ENCODE results near the gene WDR93. TPM values are rescaled to one million over a fixed set of nuclear protein-coding genes. Genes with fewer than 3 reads are reported as not detected.

Gene WDR93
- total and polyA plus RNA-seq, 2 of the 4 experiments (the other 2 are of a cell fraction), result not detected

DNA sequence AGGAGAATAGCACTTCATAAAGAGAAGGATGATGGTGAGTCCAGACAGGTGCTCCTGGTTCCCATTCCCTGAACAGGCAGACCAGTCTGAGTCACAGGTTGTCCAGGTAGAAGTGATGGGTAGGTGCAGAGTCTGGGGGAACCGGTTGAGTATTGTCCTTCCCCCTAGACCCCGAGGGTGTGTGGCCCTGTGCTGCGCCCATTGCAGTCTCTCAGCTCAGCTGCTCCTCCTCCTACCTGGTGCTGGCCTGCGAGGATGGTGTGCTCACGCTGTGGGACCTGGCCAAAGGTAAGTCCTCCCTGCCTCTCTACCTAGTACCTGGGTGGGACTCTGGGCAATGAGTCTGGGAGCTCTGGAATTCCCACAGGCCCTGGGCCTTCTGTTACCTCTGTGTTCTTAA lies 40.7 kb downstream of the WDR93 start:
- no peak overlapping the region for H3K27ac ChIP-seq (ENCODE audit: insufficient read depth, low read length)
- no peaks in the 10 kb centered on the region; the same call in 1 of the 2 replicates for H3K9me3 ChIP-seq (ENCODE audit: control insufficient read depth, insufficient read depth, low read length)
- H3K9me1 ChIP-seq (ENCODE audit: insufficient read depth, low read length), result no peaks in the 10 kb centered on the region
- no peak overlapping the region for H3K14ac ChIP-seq (replicated peaks; ENCODE audit: low read depth, low read length)
- ATAC-seq (ENCODE audit: low read depth) (no peak), DNase-seq (no peak)
- H3K18ac ChIP-seq (ENCODE audit: low read depth, low read length), result no peak overlapping the region
- in situ Hi-C loops (cut with MboI; ENCODE audit: low sequenced_read_pairs) (no loop called here), intact Hi-C loops (cut with micrococcal nuclease) (no loop called here), dilution Hi-C loops (cut with HindIII; ENCODE audit: low sequenced_read_pairs, unreplicated experiment) (no loop called here)
- H3K9ac ChIP-seq (ENCODE audit: low read depth, low read length), result no peak overlapping the region
- H3K4me2 ChIP-seq (ENCODE audit: low read depth, low read length), result no peak overlapping the region
- H3K36me3 ChIP-seq (ENCODE audit: control insufficient read depth, insufficient read depth, low read length), result no peaks in the 10 kb centered on the region
- no peak overlapping the region for H2BK120ac ChIP-seq (ENCODE audit: low read depth, low read length)
- no peak overlapping the region for H2AK9ac ChIP-seq (replicated peaks; ENCODE audit: low read depth, low read length, poor library complexity)
- no peak overlapping the region for H2AK5ac ChIP-seq (ENCODE audit: low read depth, low read length)
- H2BK20ac ChIP-seq (ENCODE audit: low read depth, low read length), result no peak overlapping the region
- H2AFZ ChIP-seq (replicated peaks; ENCODE audit: low read length, poor library complexity), result no peak overlapping the region
- H3K4me1 ChIP-seq (ENCODE audit: control insufficient read depth, insufficient read depth, low read length), result no peaks in the 10 kb centered on the region
- no peak overlapping the region for H3K23ac ChIP-seq (ENCODE audit: low read depth, low read length)
- no CpG with 5 or more reads among the region's 5 CpGs for WGBS, 2 experiments (ENCODE audit: extremely low coverage in 2 of 2, insufficient read length in 1 of 2)
- H3K79me1 ChIP-seq (ENCODE audit: low read depth in 1 of 2, low read length in 2 of 2), result no peaks in the 10 kb centered on the region
- H2BK15ac ChIP-seq (ENCODE audit: low read depth, low read length), result no peak overlapping the region
- H4K91ac ChIP-seq (ENCODE audit: insufficient read depth, low read depth, low read length), result no peak overlapping the region
- no peak overlapping the region for H4K8ac ChIP-seq (ENCODE audit: low read depth in 2 of 2, low read length in 2 of 2)
- H3K27me3 ChIP-seq (ENCODE audit: control insufficient read depth, insufficient read depth, low read length), result peaks cover 79% of the 10 kb centered on the region
- no peak overlapping the region for H2BK5ac ChIP-seq (ENCODE audit: low read depth, low read length, poor library complexity, severe bottlenecking)
- H4K5ac ChIP-seq (ENCODE audit: low read depth, low read length), result no peak overlapping the region
- no peak overlapping the region for H3K4me3 ChIP-seq (ENCODE audit: insufficient read depth, low read depth, low read length)
- H3K4ac ChIP-seq (ENCODE audit: low read depth, low read length), result no peak overlapping the region
- POLR2A ChIA-PET (ENCODE audit: unreplicated experiment), result no interaction called here
- TF ChIP-seq RCOR1 (IDR thresholded peaks at IDR 0.05; ENCODE audit: insufficient replicate concordance, low read length) (no peak), FOS (IDR thresholded peaks at IDR 0.05; ENCODE audit: low read depth, low read length) (no peak), MAZ (IDR thresholded peaks at IDR 0.05; ENCODE audit: borderline replicate concordance, low read depth, low read length) (no peak), CHD1 (IDR thresholded peaks at IDR 0.05; ENCODE audit: low read depth, low read length) (no peak), MAFK (IDR thresholded peaks at IDR 0.05; ENCODE audit: low read depth, low read length) (no peak)
- no peak overlapping the region for H3K56ac ChIP-seq (ENCODE audit: extremely low read depth, insufficient read depth, low read length)
- BruUV-seq (replicated peaks), result no TSS peak
- CTCF ChIA-PET, result no interaction called here
- no peaks in the 10 kb centered on the region for H4K20me1 ChIP-seq (ENCODE audit: insufficient read depth, low read length)

Data from IMR-90 (cell line).